Measurements from ENCODE around the gene DDI2.

The DDI2 gene

DNA sequence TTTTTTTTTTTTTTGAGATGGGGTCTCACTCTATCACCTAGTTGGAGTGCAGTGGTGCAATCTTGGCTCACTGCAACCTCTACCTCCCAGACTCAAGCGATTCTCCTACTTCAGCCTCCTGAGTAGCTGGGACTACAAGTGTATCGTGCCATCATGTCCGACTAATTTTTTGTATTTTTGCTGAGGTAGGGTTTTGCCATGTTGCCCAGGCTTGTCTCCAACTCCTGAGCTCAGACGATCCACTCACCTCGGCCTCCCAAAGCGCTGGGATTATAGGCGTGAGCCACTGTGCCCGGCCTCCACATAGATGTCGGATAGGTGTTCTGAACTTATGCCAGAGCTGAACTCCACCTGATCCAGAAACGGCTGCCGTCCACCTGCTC, 87.9 kb downstream of the DDI2 start:
- no peak for DNase-seq
- Mint-ChIP-seq H3K4me1 (ENCODE audit: low read depth) (peaks cover 23% of the 10 kb centered on the region), H3K36me3 (ENCODE audit: low read depth) (peaks cover 30% of the 10 kb centered on the region), H3K4me3 (no peak overlapping the region), H3K9me3 (no peaks in the 10 kb centered on the region), H3K27ac (no peak overlapping the region), H3K27me3 (no peaks in the 10 kb centered on the region)

DNA sequence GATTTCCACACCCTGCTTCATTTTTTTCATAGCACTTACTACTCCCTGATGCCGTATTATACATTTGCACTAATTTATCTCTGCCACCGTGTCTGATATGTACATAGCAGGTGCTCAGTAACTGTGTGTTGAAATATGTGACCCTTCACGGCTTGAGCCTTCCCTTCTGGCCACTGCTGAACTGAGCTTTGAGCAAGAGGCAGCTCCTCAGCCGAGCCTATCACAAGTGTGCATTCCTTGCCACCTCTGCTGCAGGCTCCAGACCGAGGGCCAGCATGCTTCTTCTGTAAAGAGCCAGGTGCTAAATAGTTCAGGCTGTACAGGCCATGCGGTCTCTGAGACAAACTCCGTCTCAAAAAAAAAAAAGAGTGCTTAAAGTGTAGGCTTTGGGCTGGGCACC, 89.5 kb downstream of the DDI2 start:
- no peak overlapping the region for H3K4me3 Mint-ChIP-seq
- no peaks in the 10 kb centered on the region for H3K27me3 Mint-ChIP-seq
- H3K27ac Mint-ChIP-seq = no peak overlapping the region
- no peaks in the 10 kb centered on the region for H3K9me3 Mint-ChIP-seq
- H3K4me1 Mint-ChIP-seq (ENCODE audit: low read depth) = peaks cover 22% of the 10 kb centered on the region
- DNase-seq = no peak
- peaks cover 29% of the 10 kb centered on the region for H3K36me3 Mint-ChIP-seq (ENCODE audit: low read depth)

DNA sequence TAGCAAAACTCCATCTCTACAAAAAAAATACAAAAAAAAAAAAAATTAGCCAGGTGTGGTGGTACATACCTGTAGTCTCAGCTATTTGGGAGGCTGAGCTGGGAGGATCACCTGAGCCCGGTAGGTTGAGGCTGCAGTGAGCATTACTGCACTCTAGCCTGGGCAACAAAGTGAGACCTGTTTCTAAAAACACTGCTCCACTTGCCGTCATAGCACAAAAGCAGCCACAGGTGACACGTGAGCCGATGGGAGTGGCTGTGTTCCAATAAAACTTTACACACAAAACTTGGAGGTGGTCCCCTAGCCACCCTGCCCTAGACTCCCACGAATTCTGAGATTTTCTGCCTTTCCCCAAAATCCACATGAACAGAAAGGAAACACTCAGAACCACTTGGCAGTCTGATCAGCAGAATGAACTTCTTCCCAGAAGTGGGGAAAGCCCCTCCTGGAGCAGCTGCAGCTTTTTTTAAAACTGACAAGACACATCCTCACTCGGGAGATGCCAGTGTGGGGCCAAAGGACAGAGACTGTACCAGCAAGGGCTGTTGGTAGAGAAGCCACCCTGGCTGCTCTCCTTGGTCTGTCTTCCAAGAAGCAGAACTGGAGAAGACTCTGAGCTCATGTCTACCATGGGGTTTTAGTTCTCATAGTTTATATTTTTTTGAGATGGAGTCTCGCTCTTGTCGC, 90.1 kb downstream of the DDI2 start:
- Mint-ChIP-seq H3K27ac (no peak overlapping the region), H3K4me3 (no peak overlapping the region), H3K36me3 (ENCODE audit: low read depth) (peaks cover 24% of the 10 kb centered on the region), H3K9me3 (no peaks in the 10 kb centered on the region), H3K27me3 (no peaks in the 10 kb centered on the region), H3K4me1 (ENCODE audit: low read depth) (peaks cover 22% of the 10 kb centered on the region)
- no peak for DNase-seq

DNA sequence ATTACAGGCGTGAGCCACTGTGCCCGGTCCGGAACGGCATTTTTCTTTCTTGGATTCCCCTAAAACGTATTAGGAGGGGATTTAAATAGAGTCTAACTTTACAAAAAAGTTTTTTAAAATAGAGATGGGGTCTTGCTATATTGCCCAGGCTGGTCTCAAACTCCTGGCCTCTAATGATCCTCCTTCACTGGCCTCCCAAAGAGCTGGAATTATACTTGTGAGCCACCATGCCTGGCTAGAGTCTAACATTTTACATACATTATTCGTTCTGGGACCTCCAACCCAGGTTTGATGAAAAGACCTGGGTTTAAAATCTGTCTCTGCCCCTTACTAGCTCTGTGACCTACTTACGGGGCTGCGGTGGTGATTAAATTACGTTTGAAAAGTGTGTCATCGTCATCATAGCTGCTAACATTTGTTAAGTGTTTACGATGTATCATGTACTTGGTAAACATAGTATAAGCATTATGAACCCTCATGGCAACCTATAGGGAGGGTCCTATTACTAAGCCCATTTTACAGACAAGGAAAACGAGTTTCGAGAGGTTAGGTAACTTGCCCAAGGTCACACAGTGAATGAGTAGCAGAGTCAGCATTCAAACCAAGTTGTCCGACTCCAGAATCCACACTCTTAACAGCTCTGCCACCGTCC, 91.4 kb downstream of the DDI2 start:
- H3K4me3 Mint-ChIP-seq = no peak overlapping the region
- peaks cover 22% of the 10 kb centered on the region for H3K36me3 Mint-ChIP-seq (ENCODE audit: low read depth)
- no peak overlapping the region for H3K27ac Mint-ChIP-seq
- peaks cover 17% of the 10 kb centered on the region for H3K4me1 Mint-ChIP-seq (ENCODE audit: low read depth)
- H3K27me3 Mint-ChIP-seq = no peaks in the 10 kb centered on the region
- H3K9me3 Mint-ChIP-seq = no peaks in the 10 kb centered on the region
- no peak for DNase-seq

DNA sequence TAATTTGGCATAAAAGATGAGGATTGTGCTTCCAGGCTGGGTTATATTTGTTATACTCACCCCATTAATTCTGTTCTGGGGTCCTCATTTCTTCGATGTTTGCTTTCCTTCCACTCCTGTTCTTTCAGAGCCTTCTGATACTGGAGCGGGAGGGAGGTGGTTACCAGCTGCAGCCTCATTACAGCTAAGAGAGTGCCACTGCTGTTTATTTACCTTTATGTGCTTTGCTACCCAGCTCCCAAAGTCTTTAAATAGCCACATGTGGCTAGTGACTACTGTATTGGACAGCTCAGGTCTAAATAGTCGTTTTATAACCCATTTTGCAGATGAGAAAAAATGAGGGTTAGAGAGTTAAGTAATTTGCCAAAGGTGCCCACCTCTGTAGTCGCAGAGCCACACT, 92.0 kb downstream of the DDI2 start:
- Mint-ChIP-seq H3K36me3 (ENCODE audit: low read depth) (peaks cover 21% of the 10 kb centered on the region), H3K4me1 (ENCODE audit: low read depth) (peaks cover 14% of the 10 kb centered on the region)

DNA sequence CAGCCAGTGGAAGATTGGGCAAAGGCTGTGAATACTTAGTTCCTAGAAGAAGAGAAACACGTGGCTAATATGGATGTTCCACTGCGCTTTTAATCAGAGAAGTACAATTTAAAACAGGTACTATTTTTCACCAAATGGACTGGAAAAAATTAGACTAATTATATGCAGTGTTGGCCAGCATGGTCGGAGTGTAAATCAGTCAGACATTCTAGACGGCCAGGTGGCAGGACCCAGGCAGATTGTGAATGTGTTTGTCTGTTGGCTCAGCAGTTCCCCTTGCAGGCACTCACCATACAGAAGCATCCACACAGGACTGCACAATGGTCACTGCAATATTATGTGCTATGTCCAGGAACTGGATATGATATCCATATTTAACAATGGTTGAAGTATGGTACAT, 94.9 kb downstream of the DDI2 start:
- Mint-ChIP-seq H3K27ac (no peak overlapping the region), H3K27me3 (no peaks in the 10 kb centered on the region)

More for the DNA sequence above, 92.0 kb downstream of the DDI2 start:
- Mint-ChIP-seq H3K4me3 (no peak overlapping the region), H3K27me3 (no peaks in the 10 kb centered on the region), H3K27ac (no peak overlapping the region), H3K9me3 (no peaks in the 10 kb centered on the region)
- DNase-seq = no peak

DNA sequence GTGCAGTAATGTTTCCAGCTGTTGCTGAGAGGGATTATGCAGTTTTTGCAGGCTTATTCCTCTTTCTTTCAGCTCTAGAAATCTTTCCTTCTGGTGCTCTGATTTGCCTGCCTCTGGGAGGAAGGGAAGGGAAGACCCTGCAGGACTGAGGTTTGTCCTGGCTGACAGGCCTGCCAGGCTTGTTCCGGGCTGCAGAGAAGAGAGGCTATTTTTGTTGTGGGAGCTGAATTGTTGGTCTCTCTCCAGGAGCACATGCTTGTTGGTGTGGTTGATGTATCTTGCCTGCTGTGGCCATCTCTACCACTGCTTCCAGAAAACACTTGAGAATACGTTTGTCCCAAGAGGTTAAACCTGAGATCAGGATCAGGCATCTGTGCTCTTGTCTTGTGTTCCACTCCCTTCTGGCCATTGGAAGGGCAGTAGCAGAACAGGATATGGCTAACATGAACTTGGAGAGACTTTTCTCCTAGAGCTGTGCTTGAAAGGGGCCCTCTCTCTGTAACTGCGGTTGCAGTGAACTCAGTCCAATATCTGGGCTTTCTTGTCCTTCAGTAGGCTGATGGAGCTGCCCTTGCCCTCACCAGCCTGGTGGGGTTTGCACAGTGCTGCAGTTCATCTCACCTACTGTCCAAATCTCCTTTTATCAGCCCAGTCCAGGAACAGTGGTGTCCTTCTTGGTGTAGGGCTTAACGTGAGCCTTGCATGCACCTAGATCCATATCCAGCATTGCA, 97.3 kb downstream of the DDI2 start:
- peak overlapping the region; percentile 57 for H3K27ac Mint-ChIP-seq
- no peaks in the 10 kb centered on the region for H3K27me3 Mint-ChIP-seq
- H3K4me1 Mint-ChIP-seq (ENCODE audit: low read depth) = peaks cover 8% of the 10 kb centered on the region
- DNase-seq = no peak
- no peak overlapping the region for H3K4me3 Mint-ChIP-seq
- peaks cover 48% of the 10 kb centered on the region for H3K36me3 Mint-ChIP-seq (ENCODE audit: low read depth)
- H3K9me3 Mint-ChIP-seq = no peaks in the 10 kb centered on the region

More for the DNA sequence above, 94.9 kb downstream of the DDI2 start:
- peaks cover 10% of the 10 kb centered on the region for H3K4me1 Mint-ChIP-seq (ENCODE audit: low read depth)
- H3K4me3 Mint-ChIP-seq = no peak overlapping the region
- no peaks in the 10 kb centered on the region for H3K9me3 Mint-ChIP-seq
- H3K36me3 Mint-ChIP-seq (ENCODE audit: low read depth) = peaks cover 26% of the 10 kb centered on the region
- no peak for DNase-seq

DNA sequence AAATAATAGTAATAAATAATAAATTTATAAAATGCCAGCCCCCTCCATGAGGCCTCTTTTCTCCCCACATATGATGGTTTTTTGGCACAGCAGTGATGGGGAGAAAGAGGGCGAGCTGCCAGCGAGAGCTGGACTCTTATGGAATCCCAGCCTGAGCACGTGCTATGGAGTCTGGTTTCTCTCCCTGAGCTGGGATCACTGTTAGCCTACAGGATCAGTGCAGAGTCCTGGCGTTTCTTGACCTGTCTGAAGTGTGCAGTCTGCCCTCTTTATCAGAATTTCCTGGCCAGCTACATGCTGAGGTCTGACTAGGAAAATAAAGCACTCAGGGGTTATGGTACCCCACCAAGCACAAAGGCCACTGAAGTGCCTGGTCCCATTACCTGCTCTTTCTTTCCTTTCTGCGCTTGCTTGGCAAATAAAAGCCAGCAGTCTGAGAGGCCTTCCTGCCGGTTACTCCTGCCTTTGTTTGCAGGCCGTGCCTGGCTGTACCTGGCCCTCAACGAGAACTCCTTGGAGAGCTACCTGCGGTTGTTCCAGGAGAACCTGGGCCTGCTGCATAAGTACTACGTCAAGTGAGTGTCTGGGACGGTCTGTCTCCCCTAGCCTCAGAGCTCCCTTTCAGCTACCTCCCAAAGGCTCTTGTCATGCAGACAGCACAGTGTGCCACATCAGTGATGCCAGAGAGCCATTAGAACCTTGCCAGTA, 100.3 kb downstream of the DDI2 start:
- Mint-ChIP-seq H3K27ac (no peak overlapping the region), H3K4me3 (no peak overlapping the region), H3K36me3 (ENCODE audit: low read depth) (peaks cover 71% of the 10 kb centered on the region), H3K27me3 (no peaks in the 10 kb centered on the region), H3K4me1 (ENCODE audit: low read depth) (peaks cover 1% of the 10 kb centered on the region), H3K9me3 (no peaks in the 10 kb centered on the region)
- DNase-seq = no peak

DNA sequence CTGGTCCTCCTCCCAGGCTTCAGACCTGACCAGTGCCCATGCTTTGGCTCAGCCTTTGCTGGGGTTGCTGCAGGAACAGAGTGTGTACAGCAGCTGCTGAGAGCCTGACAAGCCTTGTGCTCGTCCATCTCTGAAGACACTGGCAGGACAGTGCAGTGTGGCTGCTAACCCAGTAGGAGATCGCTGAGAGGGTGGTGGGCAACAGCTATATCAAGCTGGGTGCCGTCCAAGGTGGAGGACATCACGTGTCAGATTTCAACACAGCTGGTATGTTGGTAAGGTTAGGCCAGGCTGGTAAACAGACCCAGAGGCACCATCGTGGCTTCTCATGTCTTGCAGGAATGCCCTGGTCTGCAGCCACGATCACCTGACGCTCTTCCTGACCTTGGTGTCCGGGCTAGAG, 100.9 kb downstream of the DDI2 start:
- Mint-ChIP-seq H3K36me3 (ENCODE audit: low read depth) (peaks cover 77% of the 10 kb centered on the region), H3K4me3 (no peak overlapping the region), H3K4me1 (ENCODE audit: low read depth) (peaks cover 1% of the 10 kb centered on the region), H3K27ac (no peak overlapping the region), H3K9me3 (no peaks in the 10 kb centered on the region), H3K27me3 (no peaks in the 10 kb centered on the region)
- DNase-seq = no peak
